DMS53 treated with DMSO at 0.1 percent for 48 hours (cell line): ENCODE data around the gene TUBAL3.
A peak's percentile ranks its signal among the peaks of the same experiment; 100 is the strongest.

Experiments
- DNase-seq: peaks from one replicate; lab custom pipeline; 2025; ENCODE audit not compliant: unreplicated experiment; lab: John Stamatoyannopoulos, UW

TUBAL3 gene

GRCh38 chr10:5404208-5405041, at the start of gene TUBAL3:
TSS of gene TUBAL3 (minus strand) at chr10:5404828. CDS start at chr10:5404792, 36 bp downstream.
- DNase-seq: no peak

GRCh38 chr10:5453749-5454489, 49.3 kb upstream of the TUBAL3 start:
- peak; percentile 15 for DNase-seq

DNA sequence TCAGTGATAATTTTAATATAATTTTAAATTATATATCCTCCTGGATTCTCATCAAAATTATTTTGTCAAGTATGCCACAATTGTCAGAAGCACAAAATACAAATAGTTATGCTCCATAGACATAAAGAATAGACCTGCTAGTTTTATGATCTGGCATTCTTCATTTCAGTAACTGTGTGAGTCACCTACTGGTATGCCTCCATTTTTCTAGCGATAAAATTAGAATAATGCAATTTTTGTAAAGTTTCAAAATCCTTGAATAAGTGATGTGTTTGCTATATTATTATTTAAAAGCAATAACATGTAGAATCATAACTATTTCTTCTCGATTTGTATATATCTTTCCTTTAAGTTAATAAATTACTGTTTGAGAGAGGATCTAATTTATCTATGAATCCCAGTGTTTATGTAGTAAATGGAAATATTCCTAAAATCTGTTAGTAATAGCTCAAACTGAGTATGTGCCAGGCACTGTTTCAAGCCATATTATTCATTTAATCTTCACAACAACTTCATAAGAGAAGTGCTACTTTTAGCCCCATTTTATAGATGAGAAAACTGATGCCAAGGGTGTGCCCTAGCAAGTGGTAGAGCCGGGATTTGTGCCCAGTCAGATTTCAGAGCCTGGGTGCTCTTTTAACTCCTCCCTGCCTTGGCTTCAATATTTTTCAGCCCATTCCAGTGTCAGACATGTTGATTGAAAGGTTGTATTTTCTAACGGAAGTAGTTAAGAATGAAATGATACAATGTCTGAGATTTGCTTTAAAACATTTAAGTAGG, 46.2 kb upstream of the TUBAL3 start:
- no peak for DNase-seq

GRCh38 chr10:5449823-5450222, 45.2 kb upstream of the TUBAL3 start:
- no peak for DNase-seq

GRCh38 chr10:5449227-5449626, 44.6 kb upstream of the TUBAL3 start:
- no peak for DNase-seq

DNA sequence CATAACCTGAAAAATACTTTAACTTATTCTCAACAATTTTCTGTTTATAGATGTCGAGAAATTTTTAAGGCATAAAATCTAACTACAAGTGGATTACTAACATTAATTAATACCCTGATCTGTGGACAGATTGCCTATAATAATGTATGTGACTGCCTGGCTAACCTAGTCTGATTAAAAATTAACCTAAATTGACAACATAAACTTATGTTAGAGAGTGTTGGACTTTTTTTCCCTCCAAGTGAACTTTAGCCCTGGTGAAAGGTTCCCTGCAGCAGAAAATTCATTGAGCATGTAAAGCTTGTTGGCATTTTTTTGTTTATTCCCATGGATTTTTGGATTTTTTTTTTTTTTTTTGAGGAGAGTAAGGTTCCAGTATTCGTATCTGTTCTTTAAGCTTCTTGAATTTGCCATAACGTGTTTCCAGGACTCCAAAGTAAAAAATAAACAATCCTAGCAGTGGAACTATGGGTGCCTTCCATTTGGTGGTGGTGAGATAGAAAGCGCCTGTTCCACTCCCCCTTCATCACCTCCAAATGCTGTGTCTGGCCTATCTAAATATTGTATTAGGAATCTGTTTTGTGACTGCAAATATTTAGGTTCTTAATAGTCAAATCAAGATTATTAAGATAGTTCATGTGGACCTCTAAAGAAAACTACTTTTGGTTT, 43.8 kb upstream of the TUBAL3 start:
- no peak for DNase-seq

- DNase-seq: no peak
Measured at GRCh38 chr10:5447611-5448071, 43.0 kb upstream of the TUBAL3 start.

- no peak for DNase-seq
Measured at GRCh38 chr10:5447056-5447455, 42.4 kb upstream of the TUBAL3 start.

- DNase-seq: peak; percentile 96
Measured at GRCh38 chr10:5446390-5446926, 41.8 kb upstream of the TUBAL3 start.

- no peak for DNase-seq
Measured at GRCh38 chr10:5445006-5445405, 40.4 kb upstream of the TUBAL3 start.

DNA sequence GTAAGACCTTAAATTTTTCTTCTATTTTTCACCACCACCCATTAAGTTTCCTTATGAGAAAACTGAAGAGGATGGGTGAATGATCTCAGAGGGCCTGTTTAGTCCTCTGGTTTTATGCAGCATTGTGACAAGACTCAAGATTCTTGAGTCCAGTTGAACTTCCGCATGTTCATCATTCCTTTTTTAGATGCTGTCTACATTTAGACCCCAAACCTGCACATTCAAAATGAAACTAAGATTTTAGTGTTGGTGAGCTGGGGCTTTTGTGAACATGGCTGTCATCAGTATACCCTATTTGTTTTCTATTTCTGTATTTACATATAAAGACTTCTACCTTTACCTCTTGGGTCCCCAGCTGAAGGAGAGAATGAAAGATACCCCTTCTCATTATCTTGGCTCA, 38.8 kb upstream of the TUBAL3 start:
- DNase-seq: no peak

- no peak for DNase-seq
Measured at GRCh38 chr10:5442990-5443370, 38.4 kb upstream of the TUBAL3 start.

DNA sequence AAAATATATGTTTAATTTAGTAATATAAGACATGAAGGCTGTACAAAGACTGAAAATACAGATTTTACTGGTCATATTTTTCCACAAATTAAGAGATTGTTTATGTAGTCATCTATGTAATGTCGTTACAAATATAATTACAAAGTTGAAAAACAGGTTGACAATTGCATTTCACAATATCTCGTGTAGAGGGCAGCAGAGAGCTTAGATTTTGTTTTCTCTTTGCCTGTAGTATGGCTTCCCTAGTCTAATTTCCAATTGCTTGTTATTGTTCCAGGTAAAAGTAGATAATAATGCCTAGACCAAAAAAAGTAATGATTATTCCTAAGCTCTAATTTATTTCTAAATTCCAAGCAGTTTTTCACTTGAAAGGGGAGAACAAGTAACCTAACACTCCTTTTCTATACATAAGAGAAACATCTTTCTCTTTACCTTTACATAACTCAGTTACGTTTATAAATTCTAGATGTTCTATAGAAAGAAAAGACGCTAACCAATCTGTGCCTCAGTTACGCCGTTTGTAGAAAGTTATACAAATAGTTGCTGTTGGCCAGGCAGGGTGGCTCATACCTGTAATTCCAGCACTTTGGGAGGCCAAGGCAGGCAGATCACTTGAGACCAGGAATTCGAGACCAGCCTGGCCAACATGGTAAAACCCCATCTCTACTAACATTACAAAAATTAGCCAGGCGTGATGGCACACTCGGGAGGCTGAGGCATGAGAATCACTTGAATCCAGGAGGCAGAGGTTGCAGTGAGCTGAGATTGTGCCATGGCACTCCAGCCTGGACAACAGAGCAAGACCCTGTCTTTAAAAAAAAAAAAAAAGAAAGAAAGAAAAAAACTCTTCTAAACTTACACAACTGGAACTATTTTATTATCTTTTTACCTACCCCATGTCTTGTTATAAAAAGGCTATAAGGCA, 37.7 kb upstream of the TUBAL3 start:
- peak; percentile 80 for DNase-seq

GRCh38 chr10:5441106-5441505, 36.5 kb upstream of the TUBAL3 start:
- no peak for DNase-seq

- DNase-seq: no peak
Measured at GRCh38 chr10:5440206-5440605, 35.6 kb upstream of the TUBAL3 start.

GRCh38 chr10:5435328-5435727, 30.7 kb upstream of the TUBAL3 start:
- DNase-seq: no peak

DNA sequence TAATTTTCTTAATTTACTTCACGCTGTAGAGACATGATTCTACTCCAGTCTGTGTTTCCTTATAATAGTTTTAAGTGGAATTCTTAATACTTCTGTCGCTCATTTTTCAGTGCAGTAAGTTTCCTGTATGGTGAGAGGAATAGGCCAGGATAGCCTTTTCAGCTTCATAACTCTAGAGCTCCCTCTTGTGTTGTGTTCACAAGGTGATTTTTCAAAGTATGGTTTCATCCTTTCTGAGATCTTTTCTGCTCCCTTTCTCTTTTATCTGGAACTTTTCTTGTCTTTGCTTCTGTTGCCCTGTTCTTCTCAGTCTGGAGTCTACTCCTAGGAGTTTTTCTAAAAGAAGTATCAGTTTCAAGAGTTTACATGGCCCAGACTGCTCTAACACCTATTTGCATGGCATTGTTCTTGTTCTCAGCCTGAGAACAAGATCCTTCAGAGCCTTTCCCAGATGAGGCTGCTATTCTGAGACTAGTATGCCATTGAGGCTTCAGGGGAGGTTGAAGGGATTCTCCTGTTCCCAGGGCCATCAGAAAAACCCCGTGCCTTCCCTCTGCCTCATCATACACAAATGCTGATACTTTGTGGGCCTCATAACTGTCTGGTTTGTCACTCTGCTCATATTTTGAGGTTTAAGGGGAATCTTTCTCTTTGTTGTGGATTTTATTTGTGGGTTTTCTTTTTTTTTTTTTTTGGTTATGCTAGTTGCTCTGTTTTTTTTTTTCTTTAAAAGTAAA, 29.6 kb upstream of the TUBAL3 start:
- DNase-seq: peak; percentile 71

DNA sequence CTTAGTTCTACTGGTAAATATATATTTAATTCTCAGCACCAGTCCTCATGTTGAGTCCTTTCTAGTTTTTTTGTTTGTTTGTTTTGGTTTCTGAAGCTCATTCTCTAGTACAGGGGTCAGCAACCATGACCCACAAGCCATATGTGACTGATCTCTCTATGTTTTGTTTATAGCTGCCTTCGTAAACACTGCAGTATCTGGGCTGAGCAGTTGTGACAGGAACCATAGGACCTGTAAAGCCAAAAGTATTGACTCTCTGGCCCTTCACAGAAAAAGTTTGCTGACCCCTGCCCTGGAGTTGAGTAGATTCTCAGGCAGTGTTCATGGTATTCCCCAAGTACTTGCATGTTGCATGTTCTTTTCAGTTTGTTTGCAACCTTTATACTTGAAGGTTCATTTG, 28.6 kb upstream of the TUBAL3 start:
- no peak for DNase-seq

GRCh38 chr10:5428133-5428532, 23.5 kb upstream of the TUBAL3 start:
- no peak for DNase-seq
